ENCODE results near the gene VASH2.

DNA sequence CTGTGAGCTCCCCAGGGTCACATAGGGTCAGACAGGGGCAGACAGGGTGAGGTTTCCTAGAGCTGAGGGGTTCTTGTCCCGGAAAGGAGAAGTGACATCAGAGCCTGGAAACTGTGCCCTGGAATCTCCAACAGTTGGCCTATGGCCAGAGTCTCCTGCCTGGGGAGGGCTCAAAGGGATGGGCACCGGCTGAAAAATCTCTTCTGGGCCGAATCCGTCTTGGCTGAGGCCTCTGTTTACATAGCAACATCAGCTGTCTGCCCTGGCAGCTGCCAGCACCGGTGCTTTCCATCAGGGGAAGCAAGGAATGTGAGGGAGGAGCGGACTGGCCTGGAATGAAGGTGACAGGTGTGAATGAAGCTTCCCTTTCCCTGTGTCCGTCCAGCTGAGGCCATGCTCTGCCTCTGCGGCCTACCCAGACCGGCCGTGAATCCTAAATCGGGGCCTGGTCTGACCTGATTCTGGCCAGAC lies 30.7 kb downstream of the VASH2 start:
- TF ChIP-seq EP300 (IDR thresholded peaks at IDR 0.05; ENCODE audit: borderline replicate concordance in 1 of 2, low read depth in 2 of 2, low read length in 2 of 2) (no peak), CTCF (IDR thresholded peaks at IDR 0.05; ENCODE audit: control extremely low read depth in 1 of 3, insufficient read depth in 1 of 3, low read depth in 1 of 3, low read length in 3 of 3) (no peak), POLR2A (IDR thresholded peaks at IDR 0.05; ENCODE audit: control extremely low read depth in 1 of 2, low read depth in 2 of 2, low read length in 2 of 2) (peak in 1 of 2 experiments; percentile 75; a peak in 2 of 3 replicates), KDM4A (IDR thresholded peaks at IDR 0.05; ENCODE audit: low read depth, low read length, severe bottlenecking) (no peak), EZH2 (IDR thresholded peaks at IDR 0.05; ENCODE audit: low read depth, low read length, severe bottlenecking) (no peak), TEAD4 (IDR thresholded peaks at IDR 0.05; ENCODE audit: low read depth, low read length) (no peak), SUZ12 (IDR thresholded peaks at IDR 0.05; ENCODE audit: low read length) (no peak), KDM1A (IDR thresholded peaks at IDR 0.05; ENCODE audit: borderline replicate concordance, low read length) (no peak), POLR2AphosphoS5 (IDR thresholded peaks at IDR 0.05; ENCODE audit: low read depth, low read length) (peak; percentile 73), JUND (IDR thresholded peaks at IDR 0.05; ENCODE audit: low read length) (no peak), MAFK (IDR thresholded peaks at IDR 0.05; ENCODE audit: low read depth, low read length) (no peak), CREB1 (IDR thresholded peaks at IDR 0.05) (no peak), HDAC2 (IDR thresholded peaks at IDR 0.05; ENCODE audit: borderline replicate concordance in 1 of 2, low read depth in 2 of 2, low read length in 2 of 2) (no peak)
